Measurements from ENCODE around the gene PLCXD1.

Gene PLCXD1

DNA sequence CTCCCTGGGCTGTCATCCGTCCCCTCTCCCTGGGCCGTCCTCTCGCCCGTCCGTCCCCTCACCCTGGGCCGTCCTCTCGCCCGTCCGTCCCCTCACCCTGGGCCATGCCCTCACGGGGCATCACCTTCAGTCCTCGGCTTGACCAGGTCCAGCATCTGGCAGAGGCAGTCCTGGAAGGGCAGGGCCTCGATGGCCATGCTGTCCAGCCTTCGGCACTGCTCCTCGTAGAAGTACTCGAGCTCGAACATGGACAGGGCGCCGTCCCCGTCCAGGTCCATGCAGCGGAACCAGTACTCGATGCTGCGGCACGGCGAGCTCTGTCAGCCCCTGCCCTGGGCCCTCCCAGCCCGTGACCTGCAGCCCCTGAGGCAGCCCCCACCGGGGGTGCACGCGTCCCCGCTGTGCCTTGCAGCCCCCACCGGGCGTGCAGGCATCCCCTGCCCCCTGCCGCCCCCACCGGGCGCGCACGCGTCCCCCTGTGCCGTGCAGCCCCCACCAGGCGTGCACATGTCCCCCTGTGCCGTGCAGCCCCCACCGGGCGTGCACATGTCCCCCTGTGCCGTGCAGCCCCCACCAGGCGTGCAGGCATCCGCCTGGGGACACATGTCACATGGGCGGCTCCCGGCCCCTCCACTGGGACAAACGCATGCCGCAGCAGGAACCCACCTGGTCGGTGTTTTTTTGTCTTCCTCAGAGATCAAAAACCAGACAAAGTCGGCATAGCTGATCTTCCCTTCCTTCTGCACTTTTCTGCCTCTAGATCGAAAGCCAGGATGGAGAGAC, 59.7 kb downstream of the PLCXD1 start:
- no peak overlapping the region for H3K27ac ChIP-seq (ENCODE audit: low read depth, low read length, severe bottlenecking)
- H3K4me3 ChIP-seq (ENCODE audit: extremely low read depth, insufficient read depth, low read length, poor library complexity, severe bottlenecking) = no peak overlapping the region
- 94 to 99% methylated on average over 27 to 37 of the region's 52 CpGs for WGBS, 2 experiments (ENCODE audit: insufficient coverage in 2 of 2)
- no peaks in the 10 kb centered on the region for H3K9me3 ChIP-seq (ENCODE audit: control insufficient read depth, low read length)
- H3K36me3 ChIP-seq (ENCODE audit: control insufficient read depth, insufficient read depth, low read length) = peaks cover 64% of the 10 kb centered on the region
- peaks cover 4% of the 10 kb centered on the region for H3K4me1 ChIP-seq (ENCODE audit: control insufficient read depth, insufficient read depth, low read length, poor library complexity, severe bottlenecking)

DNA sequence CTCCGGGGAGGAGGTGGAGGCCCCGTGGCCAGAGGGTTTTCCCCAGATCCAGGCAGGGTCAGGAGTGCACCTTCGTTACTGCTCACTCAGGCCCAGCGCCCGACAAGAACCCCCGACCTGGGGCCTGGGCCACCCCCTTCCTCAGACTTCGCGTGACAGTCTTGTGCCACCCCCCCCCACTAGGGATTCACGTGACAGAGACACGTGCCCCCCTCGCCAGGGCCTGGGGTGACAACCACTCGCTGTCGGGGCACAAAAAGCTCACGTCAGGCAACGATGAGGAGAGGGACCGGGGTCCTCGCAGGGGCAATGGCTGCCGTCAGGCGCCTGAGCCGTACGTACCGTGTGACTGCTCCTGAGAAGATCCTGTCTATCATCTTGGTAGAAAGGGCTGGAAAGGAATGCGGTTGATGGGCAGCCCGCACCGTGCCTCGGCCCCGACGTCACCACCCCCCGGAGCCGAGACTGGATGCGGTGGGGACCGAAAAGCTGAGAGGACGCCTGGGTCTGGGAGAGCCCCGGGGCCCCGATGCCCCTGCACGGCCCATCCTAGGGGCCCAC, 60.4 kb downstream of the PLCXD1 start:
- Histone ChIP-seq H3K4me3 (ENCODE audit: extremely low read depth, insufficient read depth, low read length, poor library complexity, severe bottlenecking) (no peak overlapping the region), H3K9me3 (ENCODE audit: control insufficient read depth, low read length) (no peaks in the 10 kb centered on the region), H3K4me1 (ENCODE audit: control insufficient read depth, insufficient read depth, low read length, poor library complexity, severe bottlenecking) (no peaks in the 10 kb centered on the region), H3K36me3 (ENCODE audit: control insufficient read depth, insufficient read depth, low read length) (peaks cover 61% of the 10 kb centered on the region), H3K27ac (ENCODE audit: low read depth, low read length, severe bottlenecking) (no peak overlapping the region)
- WGBS, 2 experiments (ENCODE audit: insufficient coverage in 2 of 2) = 95% methylated on average over 28 to 33 of the region's 36 CpGs

DNA sequence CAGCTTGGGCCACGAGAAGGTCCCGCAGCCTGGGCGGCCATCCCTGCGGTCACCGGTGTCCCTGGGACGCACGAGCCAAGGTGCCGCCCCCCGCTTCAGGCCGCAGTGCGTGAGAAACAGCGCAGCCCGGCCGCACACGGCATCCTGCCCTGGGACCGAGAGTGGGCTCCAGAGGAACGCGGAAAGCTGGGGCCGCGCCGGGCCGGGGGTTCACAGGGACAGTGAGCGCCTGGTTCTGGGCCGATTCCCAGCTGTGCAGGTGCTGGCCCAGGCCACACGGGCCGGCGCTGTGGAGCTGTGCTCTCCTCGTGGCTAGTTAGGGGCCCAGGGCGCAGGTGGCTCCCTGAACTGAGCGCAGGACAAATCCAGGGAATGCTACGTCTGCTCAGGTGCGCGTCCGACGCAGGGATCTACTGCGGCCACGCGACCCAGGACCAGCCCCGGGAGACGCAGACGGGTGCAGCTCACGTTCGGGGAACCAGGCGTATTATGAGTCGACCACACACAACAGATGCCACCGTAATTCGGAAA, 63.3 kb downstream of the PLCXD1 start:
- H3K4me3 ChIP-seq (ENCODE audit: extremely low read depth, insufficient read depth, low read length, poor library complexity, severe bottlenecking) = no peak overlapping the region
- H3K9me3 ChIP-seq (ENCODE audit: control insufficient read depth, low read length) = no peaks in the 10 kb centered on the region
- no peak overlapping the region for H3K27ac ChIP-seq (ENCODE audit: low read depth, low read length, severe bottlenecking)
- 96 to 97% methylated on average over 37 to 46 of the region's 47 CpGs for WGBS, 2 experiments (ENCODE audit: insufficient coverage in 2 of 2)
- H3K36me3 ChIP-seq (ENCODE audit: control insufficient read depth, insufficient read depth, low read length) = peaks cover 52% of the 10 kb centered on the region
- peaks cover 12% of the 10 kb centered on the region for H3K4me1 ChIP-seq (ENCODE audit: control insufficient read depth, insufficient read depth, low read length, poor library complexity, severe bottlenecking)

DNA sequence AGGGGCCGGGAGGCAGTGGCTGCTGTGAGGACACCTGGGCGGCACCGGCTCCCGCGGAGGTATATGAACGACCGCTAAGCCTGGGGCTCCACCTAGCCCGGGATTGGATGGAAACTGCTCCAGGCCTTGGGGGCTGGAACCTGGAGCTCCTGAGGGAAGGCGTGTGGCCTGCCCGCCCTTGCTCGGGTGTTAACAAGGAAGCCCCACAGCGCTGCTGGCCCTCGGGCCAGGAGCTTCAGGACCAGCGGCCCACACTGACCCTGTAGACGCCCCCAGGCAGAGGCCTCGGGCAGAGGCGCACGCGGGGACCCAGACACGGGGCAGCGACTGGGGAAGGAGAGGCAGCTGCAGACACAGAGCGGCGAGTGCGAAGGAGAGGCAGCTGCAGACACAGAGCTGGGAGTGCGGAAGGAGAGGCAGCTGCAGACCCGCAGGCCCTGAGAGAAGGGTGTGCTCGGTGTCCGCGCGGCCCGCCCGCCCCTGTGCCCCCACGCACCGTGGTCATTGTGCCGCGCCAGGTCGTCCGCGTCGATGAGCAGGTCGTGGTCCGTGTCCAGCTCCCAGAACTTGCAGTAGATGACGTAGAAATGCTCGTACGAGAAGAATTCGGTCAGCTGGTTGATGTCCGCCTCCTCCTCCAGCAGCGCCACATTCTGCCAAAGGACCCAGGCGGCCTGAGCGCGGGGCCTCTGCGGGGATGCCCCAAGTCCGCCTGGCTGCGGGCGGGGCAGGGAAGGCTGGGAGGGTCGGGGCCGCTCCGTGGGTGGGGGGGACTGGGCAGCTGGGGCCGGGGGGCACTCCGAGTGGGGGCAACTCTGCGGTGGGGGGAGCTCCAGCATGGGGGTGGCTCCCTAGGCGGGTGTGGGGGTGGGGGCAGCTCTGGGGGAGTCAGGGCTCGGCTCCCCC, 64.1 kb downstream of the PLCXD1 start:
- Histone ChIP-seq H3K36me3 (ENCODE audit: control insufficient read depth, insufficient read depth, low read length) (peaks cover 55% of the 10 kb centered on the region), H3K4me3 (ENCODE audit: extremely low read depth, insufficient read depth, low read length, poor library complexity, severe bottlenecking) (no peak overlapping the region), H3K27ac (ENCODE audit: low read depth, low read length, severe bottlenecking) (no peak overlapping the region), H3K4me1 (ENCODE audit: control insufficient read depth, insufficient read depth, low read length, poor library complexity, severe bottlenecking) (peaks cover 19% of the 10 kb centered on the region), H3K9me3 (ENCODE audit: control insufficient read depth, low read length) (no peaks in the 10 kb centered on the region)
- 96% methylated on average over 47 to 48 of the region's 63 CpGs for WGBS, 2 experiments (ENCODE audit: insufficient coverage in 2 of 2)

DNA sequence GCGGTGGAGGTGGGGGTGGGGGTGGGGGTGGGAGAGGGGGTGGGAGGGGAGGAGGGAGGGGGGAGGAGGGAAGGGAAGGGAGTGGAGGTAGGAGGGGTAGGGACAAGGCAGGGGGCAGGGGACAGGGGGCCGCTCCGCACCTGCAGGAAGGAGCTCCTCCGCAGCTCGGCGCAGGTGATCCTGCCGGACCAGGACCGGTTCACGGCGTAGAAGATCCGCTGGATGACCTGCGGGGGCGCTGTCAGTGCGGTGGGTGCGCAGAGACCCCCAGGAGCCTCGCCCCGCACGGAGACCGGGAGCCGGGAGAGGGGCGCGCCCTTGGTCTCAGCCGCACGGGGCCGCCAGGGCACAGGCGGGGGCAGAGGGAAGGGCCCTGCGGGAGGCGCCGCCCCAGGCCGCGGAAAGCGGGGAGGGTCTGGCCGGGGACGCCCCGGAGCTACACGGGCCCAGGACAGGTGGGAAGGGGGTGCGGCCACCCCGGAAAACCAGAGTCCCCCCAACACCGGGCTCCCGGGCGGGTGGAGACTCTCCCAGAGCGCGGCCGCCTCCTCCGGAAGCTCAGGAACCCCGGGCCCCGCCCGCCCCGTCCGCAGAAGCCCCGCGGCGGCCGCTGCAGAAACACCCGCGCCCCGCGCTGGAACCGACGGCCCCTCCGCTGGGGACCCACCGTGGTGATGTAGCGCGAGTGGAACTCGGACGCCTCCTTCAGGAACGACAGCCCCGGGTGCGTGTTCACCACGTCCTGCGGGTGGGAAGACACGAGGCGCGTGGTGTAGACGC, 65.0 kb downstream of the PLCXD1 start:
- H3K4me3 ChIP-seq (ENCODE audit: extremely low read depth, insufficient read depth, low read length, poor library complexity, severe bottlenecking) = no peak overlapping the region
- no peaks in the 10 kb centered on the region for H3K9me3 ChIP-seq (ENCODE audit: control insufficient read depth, low read length)
- peaks cover 52% of the 10 kb centered on the region for H3K36me3 ChIP-seq (ENCODE audit: control insufficient read depth, insufficient read depth, low read length)
- 94 to 97% methylated on average over 60 to 74 of the region's 75 CpGs for WGBS, 2 experiments (ENCODE audit: insufficient coverage in 2 of 2)
- H3K27ac ChIP-seq (ENCODE audit: low read depth, low read length, severe bottlenecking) = no peak overlapping the region
- H3K4me1 ChIP-seq (ENCODE audit: control insufficient read depth, insufficient read depth, low read length, poor library complexity, severe bottlenecking) = peaks cover 20% of the 10 kb centered on the region

DNA sequence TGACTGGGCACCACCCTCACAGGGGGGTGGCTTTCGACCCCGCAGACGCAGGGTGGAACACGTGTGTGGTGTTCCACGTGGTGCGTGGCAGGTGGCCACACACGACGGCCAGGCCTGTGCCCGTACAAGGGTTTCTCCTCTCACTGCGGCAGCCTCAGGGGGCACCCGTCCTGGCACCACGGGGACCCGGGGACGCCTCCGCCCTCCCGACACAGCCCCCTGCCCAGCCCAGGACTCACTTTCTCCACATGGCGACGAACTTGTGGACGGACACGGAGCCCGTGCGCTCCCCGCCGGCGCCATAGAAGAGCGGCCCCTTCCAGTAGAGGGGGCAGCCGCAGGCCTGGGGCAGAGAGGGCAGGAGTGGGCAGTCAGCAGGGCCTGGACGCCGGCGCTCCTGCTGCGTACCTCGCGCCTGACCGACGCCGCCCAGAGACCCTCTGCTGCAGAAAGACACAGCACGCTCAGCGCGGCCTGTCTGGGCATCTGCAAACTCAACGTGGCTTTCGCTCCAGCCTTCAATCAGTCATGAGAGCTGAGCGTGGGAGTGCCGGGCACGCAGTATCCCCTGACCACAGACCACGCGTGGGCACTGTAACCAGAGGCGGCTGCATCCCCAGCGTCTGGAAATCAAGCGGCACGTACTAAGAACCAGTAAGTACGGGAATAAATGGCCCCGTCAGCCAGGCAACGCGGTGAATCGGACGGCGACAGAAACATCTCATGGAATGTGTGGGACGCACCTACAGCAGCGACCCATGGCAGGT, 66.4 kb downstream of the PLCXD1 start:
- H3K4me3 ChIP-seq (ENCODE audit: extremely low read depth, insufficient read depth, low read length, poor library complexity, severe bottlenecking) = no peak overlapping the region
- no peak overlapping the region for H3K27ac ChIP-seq (ENCODE audit: low read depth, low read length, severe bottlenecking)
- H3K9me3 ChIP-seq (ENCODE audit: control insufficient read depth, low read length) = no peaks in the 10 kb centered on the region
- WGBS, 2 experiments (ENCODE audit: insufficient coverage in 2 of 2) = 96% methylated on average over 51 to 59 of the region's 59 CpGs
- peaks cover 20% of the 10 kb centered on the region for H3K4me1 ChIP-seq (ENCODE audit: control insufficient read depth, insufficient read depth, low read length, poor library complexity, severe bottlenecking)
- peaks cover 47% of the 10 kb centered on the region for H3K36me3 ChIP-seq (ENCODE audit: control insufficient read depth, insufficient read depth, low read length)

DNA sequence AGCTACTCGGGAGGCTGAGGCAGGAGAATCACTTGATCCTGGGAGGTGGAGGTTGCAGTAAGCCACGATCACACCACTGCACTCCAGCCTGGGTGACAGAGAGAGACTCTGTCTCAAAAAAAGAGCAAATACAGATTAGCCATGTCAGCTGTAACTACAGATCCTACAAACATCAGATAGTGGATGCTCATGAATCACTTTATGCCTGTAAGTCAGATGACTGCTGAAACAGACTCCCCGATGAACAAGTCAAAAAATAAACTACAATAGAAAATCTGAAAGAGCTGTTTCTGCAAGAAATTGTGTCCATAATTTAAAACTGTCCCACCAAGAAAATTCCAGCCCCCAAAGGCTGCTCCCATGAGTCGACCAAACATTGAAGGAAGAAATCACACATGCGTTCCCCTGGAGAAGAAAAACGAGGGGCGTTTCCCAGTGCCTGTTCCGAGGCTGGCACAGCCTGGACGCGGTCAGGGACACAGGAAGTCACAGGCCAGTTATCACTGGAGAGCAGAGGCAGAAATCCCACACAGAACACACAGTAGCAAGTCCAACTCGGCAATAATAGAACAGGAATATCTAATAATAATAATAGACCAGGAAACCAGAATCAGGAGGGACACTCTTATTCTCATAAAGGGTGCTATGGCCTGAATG, 67.4 kb downstream of the PLCXD1 start:
- 88 to 100% methylated on average over 3 to 5 of the region's 11 CpGs for WGBS, 2 experiments (ENCODE audit: insufficient coverage in 2 of 2)
- Histone ChIP-seq H3K9me3 (ENCODE audit: control insufficient read depth, low read length) (no peaks in the 10 kb centered on the region), H3K4me1 (ENCODE audit: control insufficient read depth, insufficient read depth, low read length, poor library complexity, severe bottlenecking) (peaks cover 20% of the 10 kb centered on the region), H3K27ac (ENCODE audit: low read depth, low read length, severe bottlenecking) (peak overlapping the region; percentile 79), H3K4me3 (ENCODE audit: extremely low read depth, insufficient read depth, low read length, poor library complexity, severe bottlenecking) (no peak overlapping the region), H3K36me3 (ENCODE audit: control insufficient read depth, insufficient read depth, low read length) (peaks cover 53% of the 10 kb centered on the region)

DNA sequence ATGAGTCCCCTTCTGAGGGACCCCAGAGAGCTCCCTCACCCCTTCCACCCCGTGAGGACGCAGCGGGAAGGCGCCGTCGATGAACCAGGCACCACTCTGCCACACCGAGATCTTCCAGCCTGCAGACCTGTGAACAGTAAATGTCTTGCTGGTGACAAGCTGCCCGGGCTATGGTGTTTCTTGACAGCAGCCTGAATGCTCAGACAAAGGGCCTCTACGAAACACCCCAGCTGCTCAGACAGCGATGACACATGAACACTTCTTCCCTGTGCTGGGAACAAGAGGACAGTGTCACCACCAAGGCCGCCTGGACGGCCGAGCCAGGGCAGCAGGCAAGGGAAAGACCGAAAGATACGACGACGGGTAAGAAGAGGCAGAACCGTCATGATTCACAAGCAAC, 68.0 kb downstream of the PLCXD1 start:
- H3K27ac ChIP-seq (ENCODE audit: low read depth, low read length, severe bottlenecking) = peak overlapping the region; percentile 79
- WGBS, 2 experiments (ENCODE audit: insufficient coverage in 2 of 2) = 93 to 94% methylated on average over 16 to 17 of the region's 18 CpGs
- H3K4me1 ChIP-seq (ENCODE audit: control insufficient read depth, insufficient read depth, low read length, poor library complexity, severe bottlenecking) = peaks cover 20% of the 10 kb centered on the region
- no peaks in the 10 kb centered on the region for H3K9me3 ChIP-seq (ENCODE audit: control insufficient read depth, low read length)
- no peak overlapping the region for H3K4me3 ChIP-seq (ENCODE audit: extremely low read depth, insufficient read depth, low read length, poor library complexity, severe bottlenecking)
- peaks cover 53% of the 10 kb centered on the region for H3K36me3 ChIP-seq (ENCODE audit: control insufficient read depth, insufficient read depth, low read length)

DNA sequence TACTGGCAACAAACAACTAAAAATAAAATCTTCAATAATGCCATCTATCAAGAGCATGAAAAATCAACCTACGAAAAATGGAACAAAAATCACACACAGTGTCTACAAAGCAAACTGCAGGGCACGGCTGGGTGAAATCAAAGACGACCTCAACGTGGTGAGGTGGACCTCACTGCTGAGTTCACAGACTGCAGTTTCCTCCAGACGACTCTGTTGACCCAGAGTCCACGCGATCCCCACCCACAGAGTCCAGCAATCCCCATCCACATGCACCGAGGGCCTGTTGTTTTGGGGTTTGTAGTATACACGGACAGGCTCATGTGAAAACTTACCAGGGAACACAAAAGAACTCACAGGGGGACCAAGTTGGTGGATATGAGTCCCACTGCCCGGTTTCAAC, 68.5 kb downstream of the PLCXD1 start:
- Histone ChIP-seq H3K9me3 (ENCODE audit: control insufficient read depth, low read length) (no peaks in the 10 kb centered on the region), H3K27ac (ENCODE audit: low read depth, low read length, severe bottlenecking) (no peak overlapping the region), H3K4me1 (ENCODE audit: control insufficient read depth, insufficient read depth, low read length, poor library complexity, severe bottlenecking) (peaks cover 20% of the 10 kb centered on the region), H3K36me3 (ENCODE audit: control insufficient read depth, insufficient read depth, low read length) (peaks cover 52% of the 10 kb centered on the region), H3K4me3 (ENCODE audit: extremely low read depth, insufficient read depth, low read length, poor library complexity, severe bottlenecking) (no peak overlapping the region)
- 88 to 90% methylated on average over 4 to 7 of the region's 10 CpGs for WGBS, 2 experiments (ENCODE audit: insufficient coverage in 2 of 2)
